Sigmoid colon (tissue), 4 donors: ENCODE measurements around the gene ZNF564.

Source experiments
- CTCF ChIP-seq, 4 experiments: fragments of 450-650 bp in 3 of 4; fragments of 200-600 bp in 1 of 4; IDR thresholded peaks; one replicate each; pipeline ENCODE4 v1.5.1; 2016 to 2019; ENCODE audit warnings: antibody characterized with exemption in 4 of 4, mild to moderate bottlenecking in 3 of 4, moderate library complexity in 2 of 4
- EP300 ChIP-seq, 4 donors: sonication (generic); formaldehyde crosslinking; IDR thresholded peaks; one replicate each; pipeline ENCODE4 v1.6.1; 2017; ENCODE audit warnings: antibody characterized with exemption in 4 of 4
- POLR2A ChIP-seq, 2 donors: fragments of 450-650 bp; IDR thresholded peaks; one replicate each; pipeline ENCODE4 v1.6.1; 2016; ENCODE audit warnings: antibody characterized with exemption in 2 of 2, mild to moderate bottlenecking in 2 of 2, moderate library complexity in 2 of 2
- POLR2AphosphoS5 ChIP-seq, 4 donors: sonication (generic); formaldehyde crosslinking; IDR thresholded peaks; one replicate each; pipeline ENCODE4 v1.6.1; 2017; ENCODE audit warnings: antibody characterized with exemption in 4 of 4

DNA sequence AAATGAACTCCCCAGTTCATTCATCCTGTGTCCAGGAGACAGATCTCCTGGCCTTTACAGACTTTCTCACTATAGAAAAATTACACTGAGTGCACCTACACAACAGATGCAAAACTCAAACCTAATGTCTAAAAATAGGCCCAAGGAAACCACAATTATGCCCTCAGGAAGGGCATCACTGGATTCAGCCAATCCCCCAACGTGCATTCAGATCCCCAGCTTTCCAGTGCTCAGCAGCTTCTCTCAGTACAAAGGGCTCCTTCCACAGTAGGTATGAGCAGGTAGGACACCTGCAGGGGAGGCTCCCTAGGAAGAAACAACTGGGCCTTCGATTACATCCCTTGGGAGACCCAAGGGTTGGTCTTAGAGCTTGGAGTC lies 68.8 kb downstream of the ZNF564 start:
- TF ChIP-seq CTCF (IDR thresholded peaks at IDR 0.05), result no peak
- no peak for TF ChIP-seq EP300 (IDR thresholded peaks at IDR 0.05)
- TF ChIP-seq POLR2AphosphoS5 (IDR thresholded peaks at IDR 0.05), result no peak
- no peak for TF ChIP-seq POLR2A (IDR thresholded peaks at IDR 0.05)
